Colonic mucosa (tissue), 4 donors: Measurements from ENCODE around the gene COPZ1. TPM values are rescaled to one million over a fixed set of nuclear protein-coding genes. Genes with fewer than 3 reads are reported as not detected.
A peak's percentile ranks its signal among the peaks of the same experiment; 100 is the strongest.

Experiments used
- DNase-seq: peaks from one replicate; pipeline ENCODE4 v3.0.0-alpha.2; 2020
- H3K27ac ChIP-seq: fragments of 200-600 bp; one replicate; pipeline ENCODE4 v1.8.0; 2021
- H3K27me3 ChIP-seq: fragments of 200-600 bp; one replicate; pipeline ENCODE4 v1.8.0; 2021
- H3K36me3 ChIP-seq: fragments of 200-600 bp; one replicate; pipeline ENCODE4 v1.8.0; 2021
- H3K4me1 ChIP-seq: fragments of 200-600 bp; one replicate; pipeline ENCODE4 v1.8.0; 2021; ENCODE audit warnings: mild to moderate bottlenecking
- H3K4me3 ChIP-seq: fragments of 200-600 bp; one replicate; pipeline ENCODE4 v1.8.0; 2021
- H3K9ac ChIP-seq, 2 donors: one replicate each; pipeline ENCODE4 v1.7.0; 2013; ENCODE audit warnings: control low read depth in 2 of 2, low read depth in 2 of 2, low read length in 2 of 2
- H3K9me3 ChIP-seq: fragments of 200-600 bp; one replicate; pipeline ENCODE4 v1.8.0; 2021
- CTCF ChIP-seq: fragments of 200-600 bp; IDR thresholded peaks from one replicate; pipeline ENCODE4 v1.8.0; 2022; ENCODE audit warnings: antibody characterized with exemption, mild to moderate bottlenecking
- intact Hi-C: fragments of 100-400 bp; cut with DNase I; formaldehyde crosslinking; loops from one replicate; pipeline ENCODE4 v1.14.1; 2022
- total RNA-seq, 2 donors: library from RNA; stranded (reverse); fragmentation: NEBNext Ultra II Directional in 1 of 2; extraction: Animal tissue kit (Norgen Biotek cat#: 25700) in 1 of 2; gene quantifications; one replicate each; pipeline ENCODE4 v1.2.1, GENCODE V29; 2021
- donor health status: healthy.
- donor health status: DM: no; HTN: no; CAD: no.
- donor health status: DM: no; HTN: no; CAD: no.

Gene COPZ1
- total RNA-seq, 2 donors from 2014 or later, result 164 to 173 TPM

GRCh38 chr12:54300225-54300731 lies 24.7 kb upstream of the COPZ1 start:
- H3K4me1 ChIP-seq, result no peaks in the 10 kb centered on the region
- no peak for TF ChIP-seq CTCF
- intact Hi-C loops, result no loop called here
- H3K27me3 ChIP-seq, result peaks cover 11% of the 10 kb centered on the region
- no peak overlapping the region for H3K9ac ChIP-seq
- H3K9me3 ChIP-seq, result no peaks in the 10 kb centered on the region
- DNase-seq, result no peak
- H3K4me3 ChIP-seq, result peak overlapping the region; percentile 15
- H3K27ac ChIP-seq, result no peak overlapping the region
- no peaks in the 10 kb centered on the region for H3K36me3 ChIP-seq

GRCh38 chr12:54300732-54301427 lies 24.1 kb upstream of the COPZ1 start, which contains the start of gene NFE2:
Gene NFE2 (minus strand): TSS chr12:54301015. CDS start chr12:54295248, 5,767 bp downstream.
- Histone ChIP-seq H3K9ac (no peak within 1 kb of the TSS), H3K9me3 (no peaks in the 10 kb centered on the region), H3K27me3 (peaks cover 11% of the 10 kb centered on the region), H3K4me1 (no peaks in the 10 kb centered on the region), H3K4me3 (peak within 1 kb of the TSS; percentile 15), H3K36me3 (no peaks in the 10 kb centered on the region), H3K27ac (no peak within 1 kb of the TSS)
- TF ChIP-seq CTCF, result no peak
- DNase-seq, result peak; percentile 39
- intact Hi-C loops, result no loop called here

- intact Hi-C loops, result no loop called here
- H3K36me3 ChIP-seq, result no peaks in the 10 kb centered on the region
- no peak for TF ChIP-seq CTCF
- no peak overlapping the region for H3K4me3 ChIP-seq
- DNase-seq, result no peak
- no peak overlapping the region for H3K9ac ChIP-seq
- no peak overlapping the region for H3K27ac ChIP-seq
- no peaks in the 10 kb centered on the region for H3K4me1 ChIP-seq
- H3K27me3 ChIP-seq, result peaks cover 11% of the 10 kb centered on the region
- H3K9me3 ChIP-seq, result no peaks in the 10 kb centered on the region
These were observed 23.4 kb upstream of the COPZ1 start for GRCh38 chr12:54301428-54302048.

GRCh38 chr12:54303640-54304039 lies 21.3 kb upstream of the COPZ1 start:
- intact Hi-C loops, result no loop called here
- Histone ChIP-seq H3K4me1 (no peaks in the 10 kb centered on the region), H3K9me3 (no peaks in the 10 kb centered on the region), H3K27ac (no peak overlapping the region), H3K27me3 (peaks cover 11% of the 10 kb centered on the region), H3K4me3 (no peak overlapping the region), H3K9ac (no peak overlapping the region), H3K36me3 (no peaks in the 10 kb centered on the region)
- no peak for TF ChIP-seq CTCF
- no peak for DNase-seq

- no peaks in the 10 kb centered on the region for H3K4me1 ChIP-seq
- no peak for TF ChIP-seq CTCF
- no peak overlapping the region for H3K27ac ChIP-seq
- peaks cover 11% of the 10 kb centered on the region for H3K27me3 ChIP-seq
- no peak overlapping the region for H3K4me3 ChIP-seq
- H3K9me3 ChIP-seq, result no peaks in the 10 kb centered on the region
- H3K9ac ChIP-seq, result no peak overlapping the region
- DNase-seq, result peak; percentile 74
- H3K36me3 ChIP-seq, result no peaks in the 10 kb centered on the region
- intact Hi-C loops, result no loop called here
These were observed 20.6 kb upstream of the COPZ1 start for GRCh38 chr12:54304187-54304810.
